Hepatocyte (in vitro differentiated cells): Measurements from ENCODE around the gene TRMT2B.
"Not testable (repeated sequence)": the region's sequence is repeated elsewhere in the genome, so short reads cannot be mapped to it uniquely, and the experiment has no call there.

ENCODE experiments used
- CTCF ChIP-seq: fragments of 200-600 bp; sonication (generic); IDR thresholded peaks from 2 replicates; pipeline ENCODE4 v1.5.1; 2016; ENCODE audit warnings: antibody characterized with exemption, mild to moderate bottlenecking; ENCODE audit not compliant: poor library complexity
- EZH2 ChIP-seq: fragments of 200-600 bp; sonication (generic); IDR thresholded peaks from 2 replicates; pipeline ENCODE4 v1.6.1; 2016; ENCODE audit warnings: antibody characterized with exemption, mild to moderate bottlenecking, borderline replicate concordance
- EZH2phosphoT487 ChIP-seq: fragments of 200-600 bp; sonication (generic); IDR thresholded peaks from one replicate; pipeline ENCODE4 v1.6.1; 2018; ENCODE audit warnings: antibody characterized with exemption, mild to moderate bottlenecking, low read depth, moderate library complexity; ENCODE audit not compliant: unreplicated experiment, severe bottlenecking

GRCh38 chrX:101056551-101056950 lies 4.6 kb upstream of the TRMT2B start:
- TF ChIP-seq EZH2, CTCF, EZH2phosphoT487: not testable (repeated sequence)
